DOHH2 (cell line): ENCODE data around the gene CRAMP1.

ENCODE experiments used
- H3F3A ChIP-seq: fragments of 200-600 bp; sonication (generic), shearing (Covaris generic); 2 replicates; pipeline ENCODE4 v1.6.0; 2016; ENCODE audit warnings: antibody characterized with exemption, mild to moderate bottlenecking; ENCODE audit not compliant: control insufficient read depth, insufficient read depth
- H3K27ac ChIP-seq: fragments of 200-600 bp; sonication (generic); 2 replicates; pipeline ENCODE4 v1.5.1; 2014; ENCODE audit warnings: low read depth, mild to moderate bottlenecking, low read length, moderate library complexity
- H3K27me3 ChIP-seq: fragments of 200-600 bp; sonication (generic); 2 replicates; pipeline ENCODE4 v1.6.1; 2014; ENCODE audit warnings: mild to moderate bottlenecking, low read length, mixed read lengths; ENCODE audit not compliant: control insufficient read depth
- H3K36me3 ChIP-seq: fragments of 200-600 bp; sonication (generic); 2 replicates; pipeline ENCODE4 v1.6.1; 2014; ENCODE audit warnings: mild to moderate bottlenecking, low read length, moderate library complexity, mixed read lengths; ENCODE audit not compliant: control insufficient read depth
- H3K4me1 ChIP-seq: fragments of 200-600 bp; sonication (generic); 2 replicates; pipeline ENCODE4 v1.6.1; 2014; ENCODE audit warnings: mild to moderate bottlenecking, low read length, mixed read lengths; ENCODE audit not compliant: control insufficient read depth
- H3K4me2 ChIP-seq: fragments of 200-600 bp; sonication (generic); 2 replicates; pipeline ENCODE4 v1.6.0; 2014; ENCODE audit warnings: mild to moderate bottlenecking, low read length, moderate library complexity
- H3K4me3 ChIP-seq: fragments of 200-600 bp; sonication (generic); 2 replicates; pipeline ENCODE4 v1.5.1; 2014; ENCODE audit warnings: mild to moderate bottlenecking, low read length, mixed read lengths
- H3K79me2 ChIP-seq: fragments of 200-600 bp; sonication (generic); 2 replicates; pipeline ENCODE4 v1.6.1; 2014; ENCODE audit warnings: mild to moderate bottlenecking, low read length, mixed read lengths; ENCODE audit not compliant: control insufficient read depth
- H3K9me2 ChIP-seq: fragments of 200-600 bp; sonication (generic); replicated peaks from 2 replicates; pipeline ENCODE4 v1.6.1; 2014; ENCODE audit warnings: mild to moderate bottlenecking, low read length, mixed read lengths; ENCODE audit not compliant: control insufficient read depth
- H3K9me3 ChIP-seq: fragments of 200-600 bp; sonication (generic); 2 replicates; pipeline ENCODE4 v1.6.1; 2014; ENCODE audit warnings: antibody characterized with exemption, low read length, mixed read lengths; ENCODE audit not compliant: control insufficient read depth, insufficient read depth
- H4K20me1 ChIP-seq: fragments of 200-600 bp; sonication (generic); 2 replicates; pipeline ENCODE4 v1.6.0; 2014; ENCODE audit warnings: low read depth, mild to moderate bottlenecking, antibody characterized with exemption, low read length, moderate library complexity; ENCODE audit not compliant: control insufficient read depth, insufficient read depth
- EZH2phosphoT487 ChIP-seq: fragments of 200-600 bp; sonication (generic); IDR thresholded peaks from 2 replicates; pipeline ENCODE4 v1.6.1; 2017; ENCODE audit warnings: borderline replicate concordance, mild to moderate bottlenecking, antibody characterized with exemption, low read length, moderate library complexity, mixed read lengths
- TF ChIP-seq, protein P1 (sequence below): fragments of 200-600 bp; sonication (generic); IDR thresholded peaks from one replicate; pipeline ENCODE4 v1.5.1; 2014; ENCODE audit warnings: antibody characterized with exemption, mild to moderate bottlenecking, low read depth, low read length; ENCODE audit not compliant: poor library complexity, severe bottlenecking

Gene CRAMP1

DNA sequence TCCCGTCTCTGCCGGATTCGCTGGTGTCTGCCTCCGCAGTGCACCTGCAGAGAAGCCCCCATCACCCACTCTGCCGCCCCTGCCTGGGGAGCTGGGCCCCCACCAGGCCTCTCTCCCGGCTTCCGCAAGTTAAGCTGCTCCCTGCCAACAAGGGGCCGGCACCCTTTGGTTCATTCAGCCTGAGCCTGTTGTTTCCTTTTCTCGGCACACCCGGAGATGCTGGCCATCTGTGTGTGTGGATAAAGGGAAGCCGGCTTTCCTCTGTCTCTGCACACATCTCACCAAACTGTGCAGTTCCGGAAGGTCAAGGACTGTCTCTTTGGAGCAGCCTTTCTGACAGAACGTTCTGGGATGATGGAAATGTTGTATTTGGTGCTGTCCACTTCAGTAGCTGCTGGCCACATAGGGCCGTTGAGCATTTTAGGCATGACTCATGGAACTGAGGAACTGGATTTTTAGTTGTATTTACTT, 100.7 kb downstream of the CRAMP1 start:
- H3K9me3 ChIP-seq: no peaks in the 10 kb centered on the region
- H3K4me1 ChIP-seq: peaks cover 96% of the 10 kb centered on the region
- no peaks in the 10 kb centered on the region for H3K9me2 ChIP-seq
- peak overlapping the region; percentile 99 for H3K27ac ChIP-seq
- H4K20me1 ChIP-seq: peaks cover 8% of the 10 kb centered on the region; the same call in 1 of the 2 replicates
- peaks cover 51% of the 10 kb centered on the region for H3K36me3 ChIP-seq
- no peaks in the 10 kb centered on the region for H3K27me3 ChIP-seq
- peak overlapping the region; percentile 97 for H3K4me2 ChIP-seq
- H3K4me3 ChIP-seq: peak overlapping the region; percentile 80
- peaks cover 40% of the 10 kb centered on the region for H3F3A ChIP-seq
- no peak for TF ChIP-seq EZH2phosphoT487
- TF ChIP-seq, protein P1, sequence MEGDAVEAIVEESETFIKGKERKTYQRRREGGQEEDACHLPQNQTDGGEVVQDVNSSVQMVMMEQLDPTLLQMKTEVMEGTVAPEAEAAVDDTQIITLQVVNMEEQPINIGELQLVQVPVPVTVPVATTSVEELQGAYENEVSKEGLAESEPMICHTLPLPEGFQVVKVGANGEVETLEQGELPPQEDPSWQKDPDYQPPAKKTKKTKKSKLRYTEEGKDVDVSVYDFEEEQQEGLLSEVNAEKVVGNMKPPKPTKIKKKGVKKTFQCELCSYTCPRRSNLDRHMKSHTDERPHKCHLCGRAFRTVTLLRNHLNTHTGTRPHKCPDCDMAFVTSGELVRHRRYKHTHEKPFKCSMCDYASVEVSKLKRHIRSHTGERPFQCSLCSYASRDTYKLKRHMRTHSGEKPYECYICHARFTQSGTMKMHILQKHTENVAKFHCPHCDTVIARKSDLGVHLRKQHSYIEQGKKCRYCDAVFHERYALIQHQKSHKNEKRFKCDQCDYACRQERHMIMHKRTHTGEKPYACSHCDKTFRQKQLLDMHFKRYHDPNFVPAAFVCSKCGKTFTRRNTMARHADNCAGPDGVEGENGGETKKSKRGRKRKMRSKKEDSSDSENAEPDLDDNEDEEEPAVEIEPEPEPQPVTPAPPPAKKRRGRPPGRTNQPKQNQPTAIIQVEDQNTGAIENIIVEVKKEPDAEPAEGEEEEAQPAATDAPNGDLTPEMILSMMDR: no peak
- peaks cover 91% of the 10 kb centered on the region for H3K79me2 ChIP-seq

DNA sequence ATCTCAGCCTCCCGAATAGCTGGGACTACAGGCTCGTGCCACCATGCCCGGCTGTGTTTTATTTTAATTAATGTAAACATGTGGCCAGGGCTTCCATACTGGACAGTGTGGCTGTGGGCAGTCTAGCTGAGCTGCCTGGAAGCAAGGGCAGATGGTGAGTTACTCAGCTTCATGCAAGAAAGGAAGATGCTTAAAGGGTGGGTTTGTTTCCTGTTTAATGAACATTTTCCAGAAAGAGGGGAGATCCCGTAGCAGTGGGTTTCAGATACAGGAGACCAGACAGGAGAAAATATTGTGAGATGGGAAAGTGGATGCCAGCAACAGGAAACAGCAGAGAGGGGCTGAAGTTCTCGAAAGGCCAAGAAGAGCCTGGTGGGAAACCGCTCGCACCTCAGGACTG, 101.2 kb downstream of the CRAMP1 start:
- peaks cover 91% of the 10 kb centered on the region for H3K79me2 ChIP-seq
- no peaks in the 10 kb centered on the region for H3K9me2 ChIP-seq
- peaks cover 42% of the 10 kb centered on the region for H3F3A ChIP-seq
- H3K27me3 ChIP-seq: no peaks in the 10 kb centered on the region
- H3K36me3 ChIP-seq: peaks cover 46% of the 10 kb centered on the region
- H3K4me3 ChIP-seq: peak overlapping the region; percentile 80
- H3K4me2 ChIP-seq: peak overlapping the region; percentile 97
- no peaks in the 10 kb centered on the region for H3K9me3 ChIP-seq
- H4K20me1 ChIP-seq: peaks cover 5% of the 10 kb centered on the region; the same call in 1 of the 2 replicates
- peaks cover 96% of the 10 kb centered on the region for H3K4me1 ChIP-seq
- H3K27ac ChIP-seq: peak overlapping the region; percentile 99
- TF ChIP-seq, protein P1: no peak
- TF ChIP-seq EZH2phosphoT487: no peak

DNA sequence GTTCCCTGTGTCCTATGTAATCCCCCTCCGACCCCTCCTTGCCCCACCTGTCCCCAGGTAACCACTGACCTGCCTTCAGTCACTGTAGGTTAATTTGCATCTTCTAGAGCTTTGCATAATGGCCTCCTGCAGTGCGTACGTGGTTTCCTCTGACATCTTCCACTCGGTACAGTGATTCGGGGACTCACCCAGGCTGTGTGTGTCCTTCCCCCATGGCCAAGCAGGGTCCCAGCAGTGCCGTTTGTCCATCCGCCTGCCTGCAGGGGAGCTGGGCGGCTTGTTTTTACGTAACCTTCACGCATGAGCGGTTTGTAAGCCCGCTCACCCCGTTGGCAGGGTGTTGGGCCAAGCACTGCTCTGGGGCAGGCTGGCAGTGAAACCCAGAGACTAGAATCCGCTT, 101.8 kb downstream of the CRAMP1 start:
- no peaks in the 10 kb centered on the region for H3K27me3 ChIP-seq
- H3K4me2 ChIP-seq: peak overlapping the region; percentile 97
- H3K9me3 ChIP-seq: no peaks in the 10 kb centered on the region
- peaks cover 96% of the 10 kb centered on the region for H3K4me1 ChIP-seq
- peak overlapping the region; percentile 80 for H3K4me3 ChIP-seq
- H3F3A ChIP-seq: peaks cover 42% of the 10 kb centered on the region
- H3K36me3 ChIP-seq: peaks cover 42% of the 10 kb centered on the region
- H3K79me2 ChIP-seq: peaks cover 91% of the 10 kb centered on the region
- peak overlapping the region; percentile 99 for H3K27ac ChIP-seq
- peaks cover 3% of the 10 kb centered on the region; the same call in 1 of the 2 replicates for H4K20me1 ChIP-seq
- no peak for TF ChIP-seq EZH2phosphoT487
- TF ChIP-seq, protein P1: no peak
- H3K9me2 ChIP-seq: no peaks in the 10 kb centered on the region
